ENCODE measurements around the gene LVRN. TPM values are rescaled to one million over a fixed set of nuclear protein-coding genes. Genes with fewer than 3 reads are reported as not detected.

LVRN gene
- polyA plus RNA-seq, 4 donors, result 0.15 to 1.4 TPM; not detected in 2

GRCh38 chr5:116076496-116076895 is 114.2 kb downstream of the LVRN start:
- H3K4me1 ChIP-seq (ENCODE audit: control insufficient read depth in 3 of 3, insufficient read depth in 2 of 3, low read depth in 1 of 3, low read length in 2 of 3), result no peaks in the 10 kb centered on the region
- no peak overlapping the region for H3K27ac ChIP-seq (ENCODE audit: low read depth in 1 of 3, low read length in 2 of 3)
- H3K27me3 ChIP-seq (ENCODE audit: control insufficient read depth in 3 of 3, insufficient read depth in 3 of 3, low read length in 3 of 3), result no peaks in the 10 kb centered on the region
- WGBS, 3 donors, result 67 to 88% (median 69%) methylated on average over 1 of the region's 1 CpG
- FAIRE-seq (no peak), DNase-seq (no peak)
- peaks cover 0 to 3% (median 0%) of the 10 kb centered on the region in 3 donors for H3K36me3 ChIP-seq (ENCODE audit: control insufficient read depth in 3 of 3, insufficient read depth in 2 of 3, low read depth in 1 of 3, low read length in 3 of 3)
- no peaks in the 10 kb centered on the region for H3K9me3 ChIP-seq (ENCODE audit: control insufficient read depth in 2 of 2, insufficient read depth in 1 of 2, low read depth in 1 of 2, low read length in 1 of 2)
- H3K4me3 ChIP-seq (ENCODE audit: low read depth in 1 of 3, low read length in 3 of 3), result no peak overlapping the region

Other genes starting within 250 kb of the LVRN start
- 1 to 10 TPM; 1.1 to 5.9 (median 1.5) TPM for gene CDO1, start 145.8 kb upstream of the LVRN start, polyA plus RNA-seq
- gene ATG12, start 120.9 kb upstream of the LVRN start, polyA plus RNA-seq, result 10 to 100 TPM; 28.6 to 76.7 (median 30.2) TPM
- 100 to 1,000 TPM in 3 of 4 donors, 10 to 100 TPM in 1; 62.7 to 149 (median 126) TPM for gene AP3S1, start 120.5 kb upstream of the LVRN start, polyA plus RNA-seq
- under 1 TPM in 1 of 4 donors, not detected in 3; 0.06 TPM for gene ARL14EPL, start 70.0 kb downstream of the LVRN start, polyA plus RNA-seq
- gene COMMD10, start 122.5 kb downstream of the LVRN start, polyA plus RNA-seq, result 10 to 100 TPM; 19.7 to 70.3 (median 23.2) TPM

Data from small intestine (tissue), 7 donors.